SK-N-SH (cell line): ENCODE measurements around the gene TM9SF3. TPM values are rescaled to one million over a fixed set of nuclear protein-coding genes. Genes with fewer than 3 reads are reported as not detected.

Experiments
- CTCF ChIA-PET: fragments of 300-600, 350-600 bp; formaldehyde crosslinking; extraction: SDS; loops from one replicate; lab custom pipeline; 2021; lab: Yijun Ruan, JAX
- POLR2A ChIA-PET: fragments of 350-600 bp; sonication (Branson Sonifier 250); formaldehyde crosslinking; extraction: SDS; loops from one replicate; lab custom pipeline; 2020; ENCODE audit warnings: antibody characterized with exemption, inconsistent platforms; lab: Yijun Ruan, JAX
- DNase-seq: peaks from one replicate; pipeline ENCODE4 v3.0.0; 2012
- H2AFZ ChIP-seq: fragments of 200-600 bp; sonication (generic); 2 replicates; pipeline ENCODE4 v1.8.1; 2016; ENCODE audit warnings: antibody characterized with exemption, mild to moderate bottlenecking, low read depth
- H3F3A ChIP-seq: fragments of 200-600 bp; sonication (generic); replicated peaks from 2 replicates; pipeline ENCODE3; 2016; ENCODE audit warnings: antibody characterized with exemption, mild to moderate bottlenecking; ENCODE audit not compliant: insufficient read depth
- H3K27ac ChIP-seq, 2 experiments: fragments of 200-500 bp in 1 of 2; fragments of 200-600 bp in 1 of 2; sonication (Bioruptor generic) in 1 of 2; sonication (generic), shearing (Covaris generic) in 1 of 2; 2 replicates each; pipeline versions ENCODE4 v1.5.1 to v1.6.1; 2014 to 2016; ENCODE audit warnings: low read depth in 2 of 2, inconsistent platforms in 1 of 2, low read length in 1 of 2, mild to moderate bottlenecking in 1 of 2, mixed read lengths in 1 of 2
- H3K27me3 ChIP-seq: fragments of 200-600 bp; sonication (generic), shearing (Covaris generic); 2 replicates; pipeline ENCODE4 v1.6.1; 2016; ENCODE audit warnings: mixed run types; ENCODE audit not compliant: insufficient read depth
- H3K36me3 ChIP-seq, 2 experiments: fragments of 200-500 bp in 1 of 2; fragments of 200-600 bp in 1 of 2; sonication (Bioruptor generic) in 1 of 2; sonication (generic) in 1 of 2; replicated peaks in 1 of 2; 2 replicates each; pipeline versions ENCODE3 to v1.5.1; 2014 to 2016; ENCODE audit warnings: low read length in 1 of 2, mild to moderate bottlenecking in 1 of 2; ENCODE audit not compliant: insufficient read depth in 2 of 2, control insufficient read depth in 1 of 2
- H3K4me1 ChIP-seq, 2 experiments: fragments of 200-500 bp in 1 of 2; fragments of 200-600 bp in 1 of 2; sonication (Bioruptor generic) in 1 of 2; sonication (generic), shearing (Covaris generic) in 1 of 2; 2 replicates each; pipeline versions ENCODE4 v1.5.1 to v1.6.1; 2014 to 2016; ENCODE audit warnings: low read depth in 1 of 2, low read length in 1 of 2, mixed run types in 1 of 2; ENCODE audit not compliant: insufficient read depth in 2 of 2, control insufficient read depth in 1 of 2
- H3K4me2 ChIP-seq: fragments of 200-600 bp; sonication (generic), shearing (Covaris generic); 2 replicates; pipeline ENCODE4 v1.6.1; 2017; ENCODE audit warnings: mixed run types
- H3K4me3 ChIP-seq, 2 experiments: fragments of 200-500 bp in 1 of 2; fragments of 200-600 bp in 1 of 2; sonication (Bioruptor generic) in 1 of 2; sonication (generic), shearing (Covaris generic) in 1 of 2; 2 replicates each; pipeline versions ENCODE4 v1.5.1 to v1.8.1; 2014 to 2016; ENCODE audit warnings: low read depth in 2 of 2, inconsistent platforms in 1 of 2, low read length in 1 of 2, mild to moderate bottlenecking in 1 of 2, mixed read lengths in 1 of 2, moderate library complexity in 1 of 2
- H3K79me2 ChIP-seq: fragments of 200-600 bp; sonication (generic); 2 replicates; pipeline ENCODE4 v1.8.1; 2017; ENCODE audit warnings: mild to moderate bottlenecking; ENCODE audit not compliant: insufficient read depth
- H3K9ac ChIP-seq: fragments of 200-600 bp; sonication (generic); 2 replicates; pipeline ENCODE4 v1.6.1; 2017; ENCODE audit warnings: mixed run types
- H3K9me2 ChIP-seq: fragments of 200-600 bp; sonication (generic); 2 replicates; pipeline ENCODE4 v1.6.1; 2017; ENCODE audit warnings: mixed run types
- H3K9me3 ChIP-seq: fragments of 200-600 bp; sonication (generic); 2 replicates; pipeline ENCODE4 v1.6.1; 2017; ENCODE audit warnings: mixed run types, mild to moderate bottlenecking, moderate library complexity
- H4K20me1 ChIP-seq: fragments of 200-600 bp; sonication (generic); 2 replicates; pipeline ENCODE4 v1.6.1; 2017; ENCODE audit warnings: mild to moderate bottlenecking, mixed run types; ENCODE audit not compliant: insufficient read depth
- CHD2 ChIP-seq: fragments of 150-350 bp; IDR thresholded peaks from 2 replicates; pipeline ENCODE4 v1.6.1; 2018; ENCODE audit warnings: low read length; ENCODE audit not compliant: partially characterized antibody
- CTCF ChIP-seq: fragments of 200-600 bp; sonication (generic); IDR thresholded peaks from 2 replicates; pipeline ENCODE4 v1.6.1; 2017; ENCODE audit warnings: antibody characterized with exemption, mild to moderate bottlenecking, moderate library complexity
- ELF1 ChIP-seq: IDR thresholded peaks from 2 replicates; pipeline ENCODE4 v1.4.0; 2012
- EP300 ChIP-seq, 2 experiments: IDR thresholded peaks; 2 replicates each; pipeline versions ENCODE4 v1.4.0 to v1.6.1; 2012; ENCODE audit warnings: borderline replicate concordance in 1 of 2, low read depth in 1 of 2, low read length in 1 of 2
- FOSL2 ChIP-seq: IDR thresholded peaks from 2 replicates; pipeline ENCODE4 v1.4.0; 2012; ENCODE audit warnings: low read depth, mild to moderate bottlenecking, moderate library complexity, borderline replicate concordance
- FOXJ3 ChIP-seq: sonication (generic); formaldehyde crosslinking; IDR thresholded peaks from 2 replicates; pipeline ENCODE4 v1.5.1; 2020; ENCODE audit warnings: mild to moderate bottlenecking, missing genetic modification reagents
- FOXM1 ChIP-seq: IDR thresholded peaks from 2 replicates; pipeline ENCODE4 v1.4.0; 2012; ENCODE audit warnings: low read depth, mild to moderate bottlenecking
- GATA2 ChIP-seq: sonication (generic); formaldehyde crosslinking; IDR thresholded peaks from 2 replicates; pipeline ENCODE4 v1.5.0; 2020; ENCODE audit warnings: mild to moderate bottlenecking, missing genetic modification reagents
- IRF3 ChIP-seq: fragments of 150-350 bp; IDR thresholded peaks from 2 replicates; pipeline ENCODE4 v1.6.1; 2016; ENCODE audit warnings: mild to moderate bottlenecking, low read depth, low read length
- NFIC ChIP-seq: IDR thresholded peaks from 2 replicates; pipeline ENCODE4 v1.4.0; 2012; ENCODE audit warnings: borderline replicate concordance
- NRF1 ChIP-seq: IDR thresholded peaks from 2 replicates; pipeline ENCODE4 v1.6.1; 2012; ENCODE audit warnings: low read depth, mild to moderate bottlenecking, low read length
- RAD21 ChIP-seq: IDR thresholded peaks from 2 replicates; pipeline ENCODE4 v1.6.1; 2012; ENCODE audit warnings: mild to moderate bottlenecking, low read length
- RCOR1 ChIP-seq: fragments of 150-350 bp; IDR thresholded peaks from 2 replicates; pipeline ENCODE4 v1.6.1; 2017; ENCODE audit warnings: antibody characterized with exemption, low read length
- SMC3 ChIP-seq: IDR thresholded peaks from 2 replicates; pipeline ENCODE4 v1.6.1; 2012; ENCODE audit warnings: low read depth, low read length, improper control_type of control experiment
- TEAD4 ChIP-seq: IDR thresholded peaks from 2 replicates; pipeline ENCODE4 v1.4.0; 2012; ENCODE audit warnings: mild to moderate bottlenecking, borderline replicate concordance; ENCODE audit not compliant: insufficient read depth
- YY1 ChIP-seq: IDR thresholded peaks from 2 replicates; pipeline ENCODE4 v1.4.0; 2012; ENCODE audit warnings: low read depth, mild to moderate bottlenecking
- WGBS: methylation state at CpG from one replicate; pipeline ENCODE4 v1.1.6; 2017; ENCODE audit warnings: low lambda C conversion rate; 5-methylcytosine and 5-hydroxymethylcytosine counted together
- polyA plus RNA-seq, 3 experiments: library from polyadenylated mRNA; depleted of rRNA; stranded (reverse); fragments of >200 nt; gene quantifications; 2 replicates each; pipeline ENCODE4 v1.2.3, GENCODE V29; 2012
- TF ChIP-seq, protein P1 (sequence below): fragments of 150-350 bp; IDR thresholded peaks from 2 replicates; pipeline ENCODE4 v1.6.1; 2017; ENCODE audit warnings: antibody characterized with exemption, low read length, low read depth, borderline replicate concordance

Gene TM9SF3
- polyA plus RNA-seq, 1 of the 3 experiments (the other 2 are of a cell fraction): 24.9 TPM

DNA sequence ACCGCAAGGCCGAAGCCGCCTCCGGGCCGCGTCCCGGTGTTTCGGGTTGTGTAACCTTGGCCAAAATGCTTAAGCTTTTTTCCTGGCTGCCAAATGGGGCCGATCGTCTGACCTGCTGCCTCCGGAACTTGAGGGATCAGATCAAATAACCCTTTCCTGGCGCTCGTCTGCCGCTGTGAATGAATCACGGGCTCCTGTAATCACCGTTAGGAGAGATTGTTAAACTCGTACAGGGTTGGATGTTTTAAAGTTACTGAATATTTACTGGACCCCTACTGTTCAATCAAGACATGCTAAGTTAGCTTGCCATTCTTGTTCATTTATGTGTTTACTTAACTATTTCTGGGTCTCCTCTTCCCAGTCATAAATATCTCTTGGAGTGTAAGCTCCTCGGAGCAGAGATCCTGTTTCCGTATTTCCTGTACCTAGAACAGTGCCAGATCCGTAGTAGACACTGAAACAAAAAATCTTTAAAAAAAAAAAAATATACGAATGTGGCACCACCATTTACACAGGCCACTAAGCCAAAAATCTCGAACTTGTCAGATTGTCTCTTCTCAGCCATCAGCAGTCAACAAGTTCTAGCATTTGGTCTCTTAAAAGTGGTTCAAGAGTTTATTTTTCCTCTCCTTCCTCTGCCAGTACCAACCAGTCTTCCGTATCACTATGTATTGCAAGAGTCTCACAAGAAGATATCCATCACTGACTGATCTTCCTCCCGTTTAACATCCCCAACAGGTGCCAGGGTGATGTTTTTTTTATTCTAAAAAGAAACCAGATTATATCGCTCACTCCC is 650 bp upstream of the TM9SF3 start:
- peak overlapping the region; percentile 67; the same call in 1 of the 2 replicates for H2AFZ ChIP-seq
- POLR2A ChIA-PET: interaction anchor here (0.9 to 1.2 kb wide), 2 partner anchors 77 to 245 kb away, joined by 4 read pairs; no protein-coding TSS in a partner anchor
- H4K20me1 ChIP-seq: peaks cover 37% of the 10 kb centered on the region
- H3K4me3 ChIP-seq: peak overlapping the region; percentile 92 to 98
- peaks cover 16% of the 10 kb centered on the region for H3F3A ChIP-seq
- H3K4me2 ChIP-seq: peak overlapping the region; percentile 72
- H3K4me1 ChIP-seq: peaks cover 8 to 15% of the 10 kb centered on the region in 2 experiments; a peak in 3 of 4 replicates
- no peaks in the 10 kb centered on the region for H3K27me3 ChIP-seq
- no peak for DNase-seq
- peaks cover 42% of the 10 kb centered on the region for H3K79me2 ChIP-seq
- H3K9me3 ChIP-seq: no peaks in the 10 kb centered on the region
- WGBS: 9% methylated on average over 15 of the region's 25 CpGs
- 0 out of 2 replicates have a peak, but pooled peaks have one; percentile 7 for TF ChIP-seq ELF1
- peak; percentile 13; the same call in 1 of the 2 replicates for TF ChIP-seq GATA2
- 0 out of 2 replicates have a peak, but pooled peaks have one; percentile 1 for TF ChIP-seq SMC3
- TF ChIP-seq EP300 (IDR thresholded peaks at IDR 0.05; ENCODE audit: borderline replicate concordance in 1 of 2, low read depth in 1 of 2, low read length in 1 of 2): no peak
- no peak for TF ChIP-seq RAD21
- TF ChIP-seq, all 33 proteins: peak for 3
- CTCF ChIA-PET: interaction anchor here (0.8 to 1.2 kb wide), 4 partner anchors 10 to 212 kb away, joined by 3 to 4 read pairs (median 3); partner anchors contain the start of gene TLL2
- peaks cover 0 to 5% of the 10 kb centered on the region in 2 experiments for H3K36me3 ChIP-seq
- no peaks in the 10 kb centered on the region for H3K9me2 ChIP-seq
- H3K9ac ChIP-seq: peak overlapping the region; percentile 85
- H3K27ac ChIP-seq: peak overlapping the region; percentile 97

DNA sequence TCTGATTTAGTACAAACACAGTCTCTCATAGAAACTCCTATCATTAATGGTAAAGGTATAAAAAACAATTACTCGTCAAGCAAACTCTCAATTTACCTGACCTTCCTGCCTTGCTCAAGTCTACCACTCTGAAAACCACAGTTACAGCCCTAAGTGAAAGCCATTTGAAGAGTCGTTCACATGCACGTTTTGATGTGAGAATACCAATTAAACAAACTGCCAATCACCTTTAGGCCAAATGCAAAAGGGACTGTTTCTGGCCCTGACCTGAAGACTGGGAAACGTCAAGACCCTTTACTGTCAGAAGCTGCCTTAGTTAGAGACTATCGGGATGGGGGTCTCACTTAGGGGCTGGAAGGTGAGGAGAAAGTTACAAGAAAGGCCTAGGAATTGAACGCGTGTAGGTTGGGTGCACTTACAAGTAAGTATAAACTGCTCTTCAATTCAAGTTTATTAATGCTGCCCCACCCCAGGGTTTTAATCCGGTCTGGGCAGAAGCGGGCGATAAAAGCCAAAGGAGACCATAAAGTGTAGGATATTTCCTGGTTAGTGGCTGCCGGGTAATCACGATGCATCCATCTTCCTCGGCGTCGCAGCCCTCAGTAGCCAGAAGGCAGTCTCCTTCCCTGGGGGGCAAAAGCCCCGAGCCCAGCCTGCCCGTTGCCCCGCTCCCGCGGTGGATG is 935 bp downstream of the TM9SF3 start:
- ChIA-PET CTCF (no interaction called here), POLR2A (no interaction called here)
- H2AFZ ChIP-seq: no peak overlapping the region
- peaks cover 0 to 5% of the 10 kb centered on the region in 2 experiments for H3K36me3 ChIP-seq
- no peaks in the 10 kb centered on the region for H3K27me3 ChIP-seq
- no peak for DNase-seq
- H3K79me2 ChIP-seq: peaks cover 58% of the 10 kb centered on the region
- H3K4me1 ChIP-seq: peaks cover 8 to 15% of the 10 kb centered on the region in 2 experiments; a peak in 3 of 4 replicates
- H3F3A ChIP-seq: peaks cover 21% of the 10 kb centered on the region
- no peaks in the 10 kb centered on the region for H3K9me3 ChIP-seq
- peak overlapping the region; percentile 97 for H3K27ac ChIP-seq
- 4% methylated on average over 12 of the region's 20 CpGs for WGBS
- TF ChIP-seq SMC3 (no peak), RAD21 (no peak), FOSL2 (no peak), CTCF (no peak), RCOR1 (no peak), IRF3 (no peak), YY1 (no peak), TEAD4 (no peak), NFIC (no peak), CHD2 (no peak), FOXM1 (no peak), ELF1 (no peak), FOXJ3 (CRISPR knock-in tag) (no peak), NRF1 (no peak)
- TF ChIP-seq, protein P1, sequence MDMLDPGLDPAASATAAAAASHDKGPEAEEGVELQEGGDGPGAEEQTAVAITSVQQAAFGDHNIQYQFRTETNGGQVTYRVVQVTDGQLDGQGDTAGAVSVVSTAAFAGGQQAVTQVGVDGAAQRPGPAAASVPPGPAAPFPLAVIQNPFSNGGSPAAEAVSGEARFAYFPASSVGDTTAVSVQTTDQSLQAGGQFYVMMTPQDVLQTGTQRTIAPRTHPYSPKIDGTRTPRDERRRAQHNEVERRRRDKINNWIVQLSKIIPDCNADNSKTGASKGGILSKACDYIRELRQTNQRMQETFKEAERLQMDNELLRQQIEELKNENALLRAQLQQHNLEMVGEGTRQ: no peak
- TF ChIP-seq, all 33 proteins: peak for 0
- Histone ChIP-seq H3K4me2 (peak overlapping the region; percentile 89), H4K20me1 (peaks cover 53% of the 10 kb centered on the region), H3K4me3 (peak overlapping the region; percentile 92 to 98), H3K9ac (peak overlapping the region; percentile 85), H3K9me2 (no peaks in the 10 kb centered on the region)
